K562 (cell line): ENCODE results near the gene TMBIM4. TPM values are rescaled to one million over a fixed set of nuclear protein-coding genes. Genes with fewer than 3 reads are reported as not detected.
A peak's percentile ranks its signal among the peaks of the same experiment; 100 is the strongest.

Experiments used
- BCL6 ChIP-seq: fragments of 250-450 bp; sonication (Bioruptor Pico); IDR thresholded peaks from 2 replicates; pipeline ENCODE4 v1.4.0; 2020
- CREM ChIP-seq: IDR thresholded peaks from 2 replicates; pipeline ENCODE4 v1.6.1; 2014; ENCODE audit warnings: antibody characterized with exemption, low read depth
- GTF2F1 ChIP-seq: IDR thresholded peaks from 2 replicates; pipeline ENCODE4 v1.6.1; 2011; ENCODE audit warnings: low read depth, low read length, improper control_type of control experiment
- HNRNPLL ChIP-seq: fragments of 200-400 bp; formaldehyde crosslinking; IDR thresholded peaks from 2 replicates; pipeline ENCODE4 v1.6.1; 2017; ENCODE audit warnings: low read length, low read depth, mild to moderate bottlenecking; ENCODE audit not compliant: poor library complexity, severe bottlenecking
- KLF16 ChIP-seq: IDR thresholded peaks from 2 replicates; pipeline ENCODE4 v1.6.1; 2016; ENCODE audit warnings: antibody characterized with exemption
- MTA3 ChIP-seq: fragments of 450-650 bp; formaldehyde crosslinking; IDR thresholded peaks from 2 replicates; pipeline ENCODE4 v1.6.1; 2017; ENCODE audit warnings: mild to moderate bottlenecking, borderline replicate concordance
- NRF1 ChIP-seq, 2 experiments: fragments of 450-650 bp; IDR thresholded peaks in 1 of 2; conservative IDR thresholded peaks in 1 of 2; 2 replicates each; pipeline ENCODE4 v1.6.1; 2014; ENCODE audit warnings: mild to moderate bottlenecking in 2 of 2
- RBM39 ChIP-seq: fragments of 200-400 bp; formaldehyde crosslinking; optimal IDR thresholded peaks from 2 replicates; pipeline ENCODE3; 2018; ENCODE audit warnings: low read depth, low read length
- SRSF1 ChIP-seq: fragments of 200-400 bp; formaldehyde crosslinking; IDR thresholded peaks from 2 replicates; pipeline ENCODE4 v1.6.1; 2017; ENCODE audit warnings: mild to moderate bottlenecking, low read depth, low read length, moderate library complexity
- SUPT5H ChIP-seq: fragments of 450-650 bp; IDR thresholded peaks from 2 replicates; pipeline ENCODE4 v1.6.1; 2016
- ZFP1 ChIP-seq: fragments of 450-650 bp; formaldehyde crosslinking; IDR thresholded peaks from 2 replicates; pipeline ENCODE4 v1.4.0; 2020; ENCODE audit warnings: mild to moderate bottlenecking, mixed read lengths
- ZNF766 ChIP-seq: fragments of 200-800 bp; sonication (Bioruptor generic); conservative IDR thresholded peaks from 2 replicates; pipeline ENCODE4 v1.6.1; 2016; ENCODE audit warnings: missing genetic modification characterization, missing compliant biosample characterization
- ZNF778 ChIP-seq: fragments of 450-650 bp; formaldehyde crosslinking; IDR thresholded peaks from 2 replicates; pipeline ENCODE4 v1.4.0; 2020; ENCODE audit warnings: mild to moderate bottlenecking, moderate library complexity
- ZNF79 ChIP-seq: fragments of 250-450 bp; sonication (Bioruptor Pico); IDR thresholded peaks from 2 replicates; pipeline ENCODE4 v1.4.0; 2020; ENCODE audit warnings: low read depth, mild to moderate bottlenecking, moderate library complexity
- polyA plus RNA-seq, 8 experiments: library from polyadenylated mRNA; depleted of rRNA in 4 of 8; stranded (reverse) in 5 of 8; unstranded in 3 of 8; fragments of >200 nt; fragmentation: Nextera tagmentation in 2 of 8; fragmentation: Illumina TruSeq in 1 of 8; extraction: Ambion mirVana in 2 of 8; extraction: Trizol in 1 of 8; gene quantifications; 2 replicates each; pipeline versions ENCODE4 v1.2.1 to v1.2.3, GENCODE V29; 2011 to 2014; ENCODE audit warnings: inconsistent platforms in 1 of 8, missing spikeins in 1 of 8
- total RNA-seq, 7 experiments: library from RNA; depleted of rRNA in 6 of 7; stranded (reverse); fragments of >200 nt in 6 of 7; fragmentation: Illumina TruSeq in 2 of 7; extraction: Trizol in 2 of 7; gene quantifications; 2 replicates each; pipeline versions ENCODE4 v1.2.1 to v1.2.3, GENCODE V29; 2011 to 2021; ENCODE audit warnings: low replicate concordance in 1 of 7
- TF ChIP-seq, protein P1 (sequence below): fragments of 250-450 bp; sonication (Bioruptor Pico); IDR thresholded peaks from 2 replicates; pipeline ENCODE4 v1.4.0; 2020
- TF ChIP-seq, protein P2 (sequence below): fragments of 450-650 bp; formaldehyde crosslinking; conservative IDR thresholded peaks from 2 replicates; pipeline ENCODE4 v1.4.0; 2022; ENCODE audit warnings: mild to moderate bottlenecking, missing genetic modification characterization
- TF ChIP-seq, protein P3 (sequence below): sonication (generic); formaldehyde crosslinking; IDR thresholded peaks from 2 replicates; pipeline ENCODE4 v1.8.0; 2022; ENCODE audit warnings: mild to moderate bottlenecking, missing genetic modification reagents
- TF ChIP-seq, protein P4 (sequence below): fragments of 450-650 bp; formaldehyde crosslinking; IDR thresholded peaks from 2 replicates; pipeline ENCODE4 v1.4.0; 2020; ENCODE audit warnings: mild to moderate bottlenecking, moderate library complexity

Gene TMBIM4
- total and polyA plus RNA-seq, 9 of the 15 experiments (the other 6 are each of a cell fraction or from before 2014, with no cell fraction given) = 18.6 to 272 (median 50.0) TPM

DNA sequence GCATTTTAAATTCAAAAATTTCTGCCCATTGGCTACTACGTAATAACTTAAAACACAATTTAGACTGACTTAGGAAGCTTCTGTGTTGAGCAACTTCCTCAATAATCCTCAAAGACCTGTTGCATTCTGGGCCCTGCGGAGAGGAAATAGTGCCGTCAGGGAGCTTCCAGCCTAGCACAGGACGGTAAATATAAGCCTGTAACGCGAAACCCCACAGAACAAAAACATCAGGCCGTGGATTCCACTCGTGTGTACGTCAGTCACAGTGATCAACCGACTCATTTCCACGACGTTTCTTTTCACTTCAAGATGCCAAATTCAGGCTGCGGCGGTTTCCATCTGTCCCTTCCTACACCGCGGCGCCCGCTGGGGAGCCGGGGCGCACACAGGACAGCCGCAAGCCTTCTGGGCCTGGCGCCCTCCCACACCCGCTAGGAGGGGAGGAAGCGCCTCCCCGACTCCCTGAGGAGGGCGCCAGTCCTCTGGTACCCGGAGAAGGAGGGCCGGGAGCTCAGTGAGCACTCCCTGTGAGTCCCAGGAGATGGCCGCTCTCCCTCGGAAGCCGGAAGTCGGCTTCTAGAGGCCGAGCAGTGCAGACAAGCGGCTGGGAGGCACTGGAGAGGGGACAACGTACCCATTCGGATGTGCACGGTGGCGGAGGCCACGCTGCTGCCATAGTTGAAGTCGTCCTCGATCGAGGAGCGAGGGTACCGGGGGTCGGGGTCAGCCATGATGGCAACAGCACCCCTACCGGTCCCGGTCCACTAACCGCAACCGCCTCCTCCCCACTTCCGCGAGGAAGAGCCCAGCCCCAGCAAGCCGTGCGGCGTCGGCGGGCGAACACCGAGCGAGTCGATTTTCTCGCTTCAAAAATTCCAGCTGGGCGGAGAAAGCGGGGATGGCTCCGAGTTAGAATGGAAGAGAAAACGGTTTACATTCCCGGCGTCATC is at the start of gene TMBIM4 (continued):
- TF ChIP-seq, protein P1, sequence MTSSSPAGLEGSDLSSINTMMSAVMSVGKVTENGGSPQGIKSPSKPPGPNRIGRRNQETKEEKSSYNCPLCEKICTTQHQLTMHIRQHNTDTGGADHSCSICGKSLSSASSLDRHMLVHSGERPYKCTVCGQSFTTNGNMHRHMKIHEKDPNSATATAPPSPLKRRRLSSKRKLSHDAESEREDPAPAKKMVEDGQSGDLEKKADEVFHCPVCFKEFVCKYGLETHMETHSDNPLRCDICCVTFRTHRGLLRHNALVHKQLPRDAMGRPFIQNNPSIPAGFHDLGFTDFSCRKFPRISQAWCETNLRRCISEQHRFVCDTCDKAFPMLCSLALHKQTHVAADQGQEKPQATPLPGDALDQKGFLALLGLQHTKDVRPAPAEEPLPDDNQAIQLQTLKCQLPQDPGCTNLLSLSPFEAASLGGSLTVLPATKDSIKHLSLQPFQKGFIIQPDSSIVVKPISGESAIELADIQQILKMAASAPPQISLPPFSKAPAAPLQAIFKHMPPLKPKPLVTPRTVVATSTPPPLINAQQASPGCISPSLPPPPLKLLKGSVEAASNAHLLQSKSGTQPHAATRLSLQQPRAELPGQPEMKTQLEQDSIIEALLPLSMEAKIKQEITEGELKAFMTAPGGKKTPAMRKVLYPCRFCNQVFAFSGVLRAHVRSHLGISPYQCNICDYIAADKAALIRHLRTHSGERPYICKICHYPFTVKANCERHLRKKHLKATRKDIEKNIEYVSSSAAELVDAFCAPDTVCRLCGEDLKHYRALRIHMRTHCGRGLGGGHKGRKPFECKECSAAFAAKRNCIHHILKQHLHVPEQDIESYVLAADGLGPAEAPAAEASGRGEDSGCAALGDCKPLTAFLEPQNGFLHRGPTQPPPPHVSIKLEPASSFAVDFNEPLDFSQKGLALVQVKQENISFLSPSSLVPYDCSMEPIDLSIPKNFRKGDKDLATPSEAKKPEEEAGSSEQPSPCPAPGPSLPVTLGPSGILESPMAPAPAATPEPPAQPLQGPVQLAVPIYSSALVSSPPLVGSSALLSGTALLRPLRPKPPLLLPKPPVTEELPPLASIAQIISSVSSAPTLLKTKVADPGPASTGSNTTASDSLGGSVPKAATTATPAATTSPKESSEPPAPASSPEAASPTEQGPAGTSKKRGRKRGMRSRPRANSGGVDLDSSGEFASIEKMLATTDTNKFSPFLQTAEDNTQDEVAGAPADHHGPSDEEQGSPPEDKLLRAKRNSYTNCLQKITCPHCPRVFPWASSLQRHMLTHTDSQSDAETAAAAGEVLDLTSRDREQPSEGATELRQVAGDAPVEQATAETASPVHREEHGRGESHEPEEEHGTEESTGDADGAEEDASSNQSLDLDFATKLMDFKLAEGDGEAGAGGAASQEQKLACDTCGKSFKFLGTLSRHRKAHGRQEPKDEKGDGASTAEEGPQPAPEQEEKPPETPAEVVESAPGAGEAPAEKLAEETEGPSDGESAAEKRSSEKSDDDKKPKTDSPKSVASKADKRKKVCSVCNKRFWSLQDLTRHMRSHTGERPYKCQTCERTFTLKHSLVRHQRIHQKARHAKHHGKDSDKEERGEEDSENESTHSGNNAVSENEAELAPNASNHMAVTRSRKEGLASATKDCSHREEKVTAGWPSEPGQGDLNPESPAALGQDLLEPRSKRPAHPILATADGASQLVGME (CRISPR knock-in tag) = peak; percentile 86; the same call in 1 of the 2 replicates
- no peak for TF ChIP-seq ZFP1 (CRISPR knock-in tag)
- TF ChIP-seq GTF2F1 = peak; percentile 14; the same call in 1 of the 2 replicates
- peak; percentile 90 for TF ChIP-seq SUPT5H
- no peak for TF ChIP-seq ZNF79 (CRISPR knock-in tag)
- TF ChIP-seq HNRNPLL = peak; percentile 68
- TF ChIP-seq, protein P2, sequence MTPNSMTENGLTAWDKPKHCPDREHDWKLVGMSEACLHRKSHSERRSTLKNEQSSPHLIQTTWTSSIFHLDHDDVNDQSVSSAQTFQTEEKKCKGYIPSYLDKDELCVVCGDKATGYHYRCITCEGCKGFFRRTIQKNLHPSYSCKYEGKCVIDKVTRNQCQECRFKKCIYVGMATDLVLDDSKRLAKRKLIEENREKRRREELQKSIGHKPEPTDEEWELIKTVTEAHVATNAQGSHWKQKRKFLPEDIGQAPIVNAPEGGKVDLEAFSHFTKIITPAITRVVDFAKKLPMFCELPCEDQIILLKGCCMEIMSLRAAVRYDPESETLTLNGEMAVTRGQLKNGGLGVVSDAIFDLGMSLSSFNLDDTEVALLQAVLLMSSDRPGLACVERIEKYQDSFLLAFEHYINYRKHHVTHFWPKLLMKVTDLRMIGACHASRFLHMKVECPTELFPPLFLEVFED = no peak
- TF ChIP-seq MTA3 = peak; percentile 92; the same call in 1 of the 2 replicates
- no peak for TF ChIP-seq BCL6 (CRISPR knock-in tag)
- no peak for TF ChIP-seq ZNF778 (CRISPR knock-in tag)
- no peak for TF ChIP-seq RBM39
- peak; percentile 14; the same call in 1 of the 2 replicates for TF ChIP-seq KLF16
- TF ChIP-seq, protein P3, sequence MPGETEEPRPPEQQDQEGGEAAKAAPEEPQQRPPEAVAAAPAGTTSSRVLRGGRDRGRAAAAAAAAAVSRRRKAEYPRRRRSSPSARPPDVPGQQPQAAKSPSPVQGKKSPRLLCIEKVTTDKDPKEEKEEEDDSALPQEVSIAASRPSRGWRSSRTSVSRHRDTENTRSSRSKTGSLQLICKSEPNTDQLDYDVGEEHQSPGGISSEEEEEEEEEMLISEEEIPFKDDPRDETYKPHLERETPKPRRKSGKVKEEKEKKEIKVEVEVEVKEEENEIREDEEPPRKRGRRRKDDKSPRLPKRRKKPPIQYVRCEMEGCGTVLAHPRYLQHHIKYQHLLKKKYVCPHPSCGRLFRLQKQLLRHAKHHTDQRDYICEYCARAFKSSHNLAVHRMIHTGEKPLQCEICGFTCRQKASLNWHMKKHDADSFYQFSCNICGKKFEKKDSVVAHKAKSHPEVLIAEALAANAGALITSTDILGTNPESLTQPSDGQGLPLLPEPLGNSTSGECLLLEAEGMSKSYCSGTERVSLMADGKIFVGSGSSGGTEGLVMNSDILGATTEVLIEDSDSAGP (CRISPR knock-in tag) = no peak
- TF ChIP-seq, protein P4, sequence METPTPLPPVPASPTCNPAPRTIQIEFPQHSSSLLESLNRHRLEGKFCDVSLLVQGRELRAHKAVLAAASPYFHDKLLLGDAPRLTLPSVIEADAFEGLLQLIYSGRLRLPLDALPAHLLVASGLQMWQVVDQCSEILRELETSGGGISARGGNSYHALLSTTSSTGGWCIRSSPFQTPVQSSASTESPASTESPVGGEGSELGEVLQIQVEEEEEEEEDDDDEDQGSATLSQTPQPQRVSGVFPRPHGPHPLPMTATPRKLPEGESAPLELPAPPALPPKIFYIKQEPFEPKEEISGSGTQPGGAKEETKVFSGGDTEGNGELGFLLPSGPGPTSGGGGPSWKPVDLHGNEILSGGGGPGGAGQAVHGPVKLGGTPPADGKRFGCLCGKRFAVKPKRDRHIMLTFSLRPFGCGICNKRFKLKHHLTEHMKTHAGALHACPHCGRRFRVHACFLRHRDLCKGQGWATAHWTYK (CRISPR knock-in tag) = no peak; the same call in 1 of the 2 replicates
- peak; percentile 89 for TF ChIP-seq CREM
- TF ChIP-seq ZNF766 (CRISPR knock-in tag) = peak; percentile 2; the same call in 1 of the 2 replicates
- TF ChIP-seq SRSF1 = no peak
- peak; percentile 52 to 58 for TF ChIP-seq NRF1 (conservative IDR thresholded peaks at IDR 0.05 in 1 of 2, IDR thresholded peaks at IDR 0.05 in 1 of 2)
